ENCODE data around the gene BFSP2.
"Not testable (repeated sequence)": the region's sequence is repeated elsewhere in the genome, so short reads cannot be mapped to it uniquely, and the experiment has no call there.

BFSP2 gene

GRCh38 chr3:133520286-133520685 is 120.4 kb downstream of the BFSP2 start:
- no peak for DNase-seq (ENCODE audit: low spot score)

GRCh38 chr3:133520938-133521337 is 121.1 kb downstream of the BFSP2 start:
- DNase-seq (ENCODE audit: low spot score) = not testable (repeated sequence)

- no peak for DNase-seq (ENCODE audit: low spot score)
These were observed 122.1 kb downstream of the BFSP2 start for GRCh38 chr3:133521946-133522345.

GRCh38 chr3:133523758-133524157 is 123.9 kb downstream of the BFSP2 start:
- DNase-seq (ENCODE audit: low spot score) = not testable (repeated sequence)
